ENCODE measurements around the gene BPIFB2.

BPIFB2 gene

DNA sequence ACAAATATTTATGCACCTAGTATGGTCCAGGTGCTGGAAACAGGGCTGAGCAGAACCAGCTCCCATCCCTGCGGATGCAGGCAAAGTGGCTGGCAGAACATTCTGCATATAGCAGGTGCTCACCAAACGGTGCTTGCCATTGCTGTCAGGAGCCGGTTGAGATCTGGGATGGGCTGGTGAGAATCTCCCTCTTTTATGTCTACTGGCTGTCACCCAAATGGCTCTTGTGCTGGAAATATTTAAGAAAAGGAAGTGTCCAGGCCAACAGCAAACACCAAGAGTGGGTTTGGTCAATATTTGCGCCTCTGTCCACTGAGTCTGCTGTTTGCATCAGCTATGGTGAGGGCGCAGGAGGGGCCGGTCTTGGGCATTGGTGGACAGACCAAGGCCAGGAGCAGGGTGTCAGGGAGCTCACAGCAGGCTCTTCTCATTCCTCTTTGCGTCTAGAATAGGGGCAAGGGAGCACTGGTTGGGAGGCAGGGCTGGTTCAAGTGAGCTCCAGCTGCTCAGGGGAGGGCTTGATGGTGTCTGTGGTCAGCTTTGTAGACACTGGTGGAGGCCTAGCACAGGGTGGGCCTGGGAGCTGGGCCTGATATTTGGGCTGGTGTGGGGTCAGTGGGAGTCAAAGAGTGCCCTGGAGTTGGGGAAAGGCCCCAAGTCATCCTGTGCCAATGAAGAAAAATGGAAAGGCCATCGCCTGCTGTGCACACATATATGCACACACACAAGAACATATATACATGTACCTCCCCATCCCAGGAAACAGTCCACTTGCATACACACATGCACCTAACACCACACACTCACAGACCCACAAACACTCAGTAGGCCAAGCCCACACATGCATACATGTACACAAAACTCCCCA lies 1.4 kb upstream of the BPIFB2 start:
- Histone ChIP-seq H3K4me1 (ENCODE audit: control extremely low read depth in 1 of 4, control insufficient read depth in 4 of 4, insufficient read depth in 4 of 4, low read length in 3 of 4) (no peaks in the 10 kb centered on the region), H3K36me3 (ENCODE audit: control insufficient read depth in 4 of 4, insufficient read depth in 4 of 4, low read length in 3 of 4) (no peaks in the 10 kb centered on the region), H3K27me3 (replicated peaks in 2 of 5; ENCODE audit: control insufficient read depth in 4 of 5, insufficient read depth in 5 of 5, low read length in 4 of 5) (no peaks in the 10 kb centered on the region), H3K4me3 (ENCODE audit: control insufficient read depth in 1 of 7, extremely low read depth in 1 of 7, insufficient read depth in 4 of 7, low read depth in 2 of 7, low read length in 6 of 7) (no peak overlapping the region), H3K27ac (ENCODE audit: insufficient read depth in 1 of 2, low read depth in 1 of 2, low read length in 2 of 2, poor library complexity in 1 of 2, severe bottlenecking in 2 of 2) (no peak overlapping the region), H3K9me3 (ENCODE audit: control extremely low read depth in 1 of 5, control insufficient read depth in 4 of 5, insufficient read depth in 2 of 5, low read depth in 1 of 5, low read length in 4 of 5) (peaks cover 0 to 4% (median 3%) of the 10 kb centered on the region in 5 experiments)
- ChIA-PET POLR2A (no interaction called here), CTCF (no interaction called here)
- 97% methylated on average over 8 of the region's 8 CpGs for whole genome bisulfite sequencing (ENCODE audit: insufficient coverage)
- DNase-seq, result no peak

DNA sequence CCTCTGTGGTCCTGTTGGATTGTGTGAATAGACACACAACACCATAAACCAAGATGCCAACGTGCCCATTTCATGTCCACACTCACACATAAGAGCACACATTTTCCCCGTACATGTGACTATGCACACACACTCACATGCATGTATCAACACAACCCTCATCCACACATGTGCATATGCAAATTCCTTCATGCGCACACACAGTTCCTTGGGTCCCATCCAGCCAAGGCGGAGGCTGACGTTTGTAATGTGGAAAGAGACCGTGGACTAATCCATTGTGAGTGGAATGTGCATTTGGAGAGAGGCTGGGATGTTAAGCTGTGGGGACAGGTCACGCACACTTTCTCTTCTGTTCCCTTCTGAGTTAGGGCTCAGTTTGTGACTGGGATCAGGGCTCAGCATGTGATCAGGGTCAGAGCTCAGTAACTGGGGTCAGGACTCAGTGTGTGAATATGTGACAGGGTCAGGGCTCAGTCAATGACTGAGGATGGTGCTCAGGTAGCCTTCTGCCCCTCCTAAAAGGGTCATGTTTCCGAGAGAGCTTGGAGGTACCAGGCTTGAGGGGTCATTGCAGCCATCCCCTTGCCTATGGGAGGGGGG lies 628 bp upstream of the BPIFB2 start:
- ChIA-PET POLR2A (no interaction called here), CTCF (no interaction called here)
- no peaks in the 10 kb centered on the region for H3K27me3 ChIP-seq (replicated peaks in 2 of 5; ENCODE audit: control insufficient read depth in 4 of 5, insufficient read depth in 5 of 5, low read length in 4 of 5)
- DNase-seq, result no peak
- H3K4me3 ChIP-seq (ENCODE audit: control insufficient read depth in 1 of 7, extremely low read depth in 1 of 7, insufficient read depth in 4 of 7, low read depth in 2 of 7, low read length in 6 of 7), result no peak overlapping the region
- H3K36me3 ChIP-seq (ENCODE audit: control insufficient read depth in 4 of 4, insufficient read depth in 4 of 4, low read length in 3 of 4), result no peaks in the 10 kb centered on the region
- no peak overlapping the region for H3K27ac ChIP-seq (ENCODE audit: insufficient read depth in 1 of 2, low read depth in 1 of 2, low read length in 2 of 2, poor library complexity in 1 of 2, severe bottlenecking in 2 of 2)
- H3K4me1 ChIP-seq (ENCODE audit: control extremely low read depth in 1 of 4, control insufficient read depth in 4 of 4, insufficient read depth in 4 of 4, low read length in 3 of 4), result no peaks in the 10 kb centered on the region
- 100% methylated on average over 7 of the region's 8 CpGs for WGBS (ENCODE audit: insufficient coverage)
- peaks cover 0 to 4% (median 3%) of the 10 kb centered on the region in 5 experiments for H3K9me3 ChIP-seq (ENCODE audit: control extremely low read depth in 1 of 5, control insufficient read depth in 4 of 5, insufficient read depth in 2 of 5, low read depth in 1 of 5, low read length in 4 of 5)

- POLR2A ChIA-PET, result no interaction called here
- no peak overlapping the region for H3K27ac ChIP-seq (ENCODE audit: insufficient read depth in 1 of 2, low read depth in 1 of 2, low read length in 2 of 2, poor library complexity in 1 of 2, severe bottlenecking in 2 of 2)
- H3K4me3 ChIP-seq (ENCODE audit: control insufficient read depth in 1 of 7, extremely low read depth in 1 of 7, insufficient read depth in 4 of 7, low read depth in 2 of 7, low read length in 6 of 7), result no peak overlapping the region
- DNase-seq, result no peak
- H3K27me3 ChIP-seq (replicated peaks in 2 of 5; ENCODE audit: control insufficient read depth in 4 of 5, insufficient read depth in 5 of 5, low read length in 4 of 5), result no peaks in the 10 kb centered on the region
- peaks cover 0 to 4% (median 3%) of the 10 kb centered on the region in 5 experiments for H3K9me3 ChIP-seq (ENCODE audit: control extremely low read depth in 1 of 5, control insufficient read depth in 4 of 5, insufficient read depth in 2 of 5, low read depth in 1 of 5, low read length in 4 of 5)
- CTCF ChIA-PET, result interaction anchor here (1.1 kb wide), 1 partner anchor 10 kb away, joined by 3 read pairs; no protein-coding TSS in a partner anchor
- 97% methylated on average over 22 of the region's 23 CpGs for WGBS (ENCODE audit: insufficient coverage)
- no peaks in the 10 kb centered on the region for H3K4me1 ChIP-seq (ENCODE audit: control extremely low read depth in 1 of 4, control insufficient read depth in 4 of 4, insufficient read depth in 4 of 4, low read length in 3 of 4)
- H3K36me3 ChIP-seq (ENCODE audit: control insufficient read depth in 4 of 4, insufficient read depth in 4 of 4, low read length in 3 of 4), result no peaks in the 10 kb centered on the region
Observed at GRCh38 chr20:33008336-33009213, 1.1 kb downstream of the BPIFB2 start.

GRCh38 chr20:33009214-33010132 lies 2.0 kb downstream of the BPIFB2 start:
- Histone ChIP-seq H3K27me3 (replicated peaks in 2 of 5; ENCODE audit: control insufficient read depth in 4 of 5, insufficient read depth in 5 of 5, low read length in 4 of 5) (no peaks in the 10 kb centered on the region), H3K36me3 (ENCODE audit: control insufficient read depth in 4 of 4, insufficient read depth in 4 of 4, low read length in 3 of 4) (no peaks in the 10 kb centered on the region), H3K4me3 (ENCODE audit: control insufficient read depth in 1 of 7, extremely low read depth in 1 of 7, insufficient read depth in 4 of 7, low read depth in 2 of 7, low read length in 6 of 7) (no peak overlapping the region), H3K9me3 (ENCODE audit: control extremely low read depth in 1 of 5, control insufficient read depth in 4 of 5, insufficient read depth in 2 of 5, low read depth in 1 of 5, low read length in 4 of 5) (peaks cover 0 to 4% (median 3%) of the 10 kb centered on the region in 5 experiments), H3K27ac (ENCODE audit: insufficient read depth in 1 of 2, low read depth in 1 of 2, low read length in 2 of 2, poor library complexity in 1 of 2, severe bottlenecking in 2 of 2) (no peak overlapping the region), H3K4me1 (ENCODE audit: control extremely low read depth in 1 of 4, control insufficient read depth in 4 of 4, insufficient read depth in 4 of 4, low read length in 3 of 4) (no peaks in the 10 kb centered on the region)
- ChIA-PET POLR2A (no interaction called here), CTCF (interaction anchor here (1.1 kb wide), 1 partner anchor 11 kb away, joined by 3 read pairs; no protein-coding TSS in a partner anchor)
- 91% methylated on average over 17 of the region's 19 CpGs for WGBS (ENCODE audit: insufficient coverage)
- DNase-seq, result no peak

- no peak overlapping the region for H3K4me3 ChIP-seq (ENCODE audit: control insufficient read depth in 1 of 7, extremely low read depth in 1 of 7, insufficient read depth in 4 of 7, low read depth in 2 of 7, low read length in 6 of 7)
- H3K27me3 ChIP-seq (replicated peaks in 2 of 5; ENCODE audit: control insufficient read depth in 4 of 5, insufficient read depth in 5 of 5, low read length in 4 of 5), result no peaks in the 10 kb centered on the region
- no peak overlapping the region for H3K27ac ChIP-seq (ENCODE audit: insufficient read depth in 1 of 2, low read depth in 1 of 2, low read length in 2 of 2, poor library complexity in 1 of 2, severe bottlenecking in 2 of 2)
- H3K4me1 ChIP-seq (ENCODE audit: control extremely low read depth in 1 of 4, control insufficient read depth in 4 of 4, insufficient read depth in 4 of 4, low read length in 3 of 4), result no peaks in the 10 kb centered on the region
- H3K36me3 ChIP-seq (ENCODE audit: control insufficient read depth in 4 of 4, insufficient read depth in 4 of 4, low read length in 3 of 4), result no peaks in the 10 kb centered on the region
- WGBS (ENCODE audit: insufficient coverage), result 100% methylated on average over 2 of the region's 5 CpGs
- POLR2A ChIA-PET, result no interaction called here
- no peak for DNase-seq
- peaks cover 0 to 4% (median 3%) of the 10 kb centered on the region in 5 experiments for H3K9me3 ChIP-seq (ENCODE audit: control extremely low read depth in 1 of 5, control insufficient read depth in 4 of 5, insufficient read depth in 2 of 5, low read depth in 1 of 5, low read length in 4 of 5)
- CTCF ChIA-PET, result interaction anchor here (0.6 to 1.1 kb wide), 2 partner anchors 12 to 65 kb away, joined by 3 read pairs; no protein-coding TSS in a partner anchor
Observed at GRCh38 chr20:33010133-33010504, 2.6 kb downstream of the BPIFB2 start.

GRCh38 chr20:33010674-33011449 lies 3.4 kb downstream of the BPIFB2 start:
- ChIA-PET CTCF (interaction anchor here (0.6 kb wide), 1 partner anchor 66 kb away, joined by 3 read pairs; no protein-coding TSS in a partner anchor), POLR2A (no interaction called here)
- WGBS (ENCODE audit: insufficient coverage), result 89% methylated on average over 8 of the region's 8 CpGs

More at GRCh38 chr20:33010674-33011449, 3.4 kb downstream of the BPIFB2 start:
- Histone ChIP-seq H3K9me3 (ENCODE audit: control extremely low read depth in 1 of 5, control insufficient read depth in 4 of 5, insufficient read depth in 2 of 5, low read depth in 1 of 5, low read length in 4 of 5) (no peaks in the 10 kb centered on the region), H3K36me3 (ENCODE audit: control insufficient read depth in 4 of 4, insufficient read depth in 4 of 4, low read length in 3 of 4) (no peaks in the 10 kb centered on the region), H3K27ac (ENCODE audit: insufficient read depth in 1 of 2, low read depth in 1 of 2, low read length in 2 of 2, poor library complexity in 1 of 2, severe bottlenecking in 2 of 2) (no peak overlapping the region), H3K4me1 (ENCODE audit: control extremely low read depth in 1 of 4, control insufficient read depth in 4 of 4, insufficient read depth in 4 of 4, low read length in 3 of 4) (no peaks in the 10 kb centered on the region), H3K27me3 (replicated peaks in 2 of 5; ENCODE audit: control insufficient read depth in 4 of 5, insufficient read depth in 5 of 5, low read length in 4 of 5) (no peaks in the 10 kb centered on the region), H3K4me3 (ENCODE audit: control insufficient read depth in 1 of 7, extremely low read depth in 1 of 7, insufficient read depth in 4 of 7, low read depth in 2 of 7, low read length in 6 of 7) (no peak overlapping the region)
- DNase-seq, result no peak
